WTC11 (cell line): ENCODE data around the gene POU6F1. TPM values are rescaled to one million over a fixed set of nuclear protein-coding genes. Genes with fewer than 3 reads are reported as not detected.

ENCODE experiments used
- ATAC-seq: fragments of 200-7000 bp; cut with Tn5 transposase; 2 replicates; pipeline ENCODE4 v1.10.0; 2021; ENCODE audit warnings: mild to moderate bottlenecking, moderate library complexity
- CTCF ChIA-PET: fragments of 300-600 bp; sonication (Branson Sonifier 250); formaldehyde crosslinking; loops from one replicate; lab custom pipeline; 2021; ENCODE audit warnings: antibody characterized with exemption; lab: Charles Lee
- POLR2A ChIA-PET: fragments of 350-600 bp; sonication (Branson Sonifier 250); formaldehyde crosslinking; loops from one replicate; lab custom pipeline; 2021; ENCODE audit warnings: antibody characterized with exemption; lab: Charles Lee
- DNase-seq: peaks from one replicate; pipeline ENCODE4 v3.0.0; 2021; ENCODE audit warnings: low spot score
- H3K27ac Mint-ChIP-seq: 2 replicates; pipeline ENCODE4 v1.8.0; 2021; ENCODE audit warnings: mixed read lengths
- H3K27me3 Mint-ChIP-seq: 2 replicates; pipeline ENCODE4 v1.8.0; 2021; ENCODE audit warnings: low read depth, mild to moderate bottlenecking, moderate library complexity, mixed read lengths
- H3K36me3 Mint-ChIP-seq: 2 replicates; pipeline ENCODE4 v1.8.0; 2021; ENCODE audit warnings: mixed read lengths
- H3K4me1 Mint-ChIP-seq: 2 replicates; pipeline ENCODE4 v1.8.0; 2022; ENCODE audit warnings: mixed read lengths
- H3K4me3 Mint-ChIP-seq: 2 replicates; pipeline ENCODE4 v1.8.0; 2021; ENCODE audit warnings: mild to moderate bottlenecking, moderate library complexity, mixed read lengths
- H3K9me3 Mint-ChIP-seq: 2 replicates; pipeline ENCODE4 v1.8.0; 2021; ENCODE audit warnings: mixed read lengths
- ATF1 ChIP-seq: sonication (generic); formaldehyde crosslinking; IDR thresholded peaks from 2 replicates; pipeline ENCODE4 v1.8.1; 2023; ENCODE audit warnings: mild to moderate bottlenecking, moderate library complexity, missing genetic modification reagents
- CBFB ChIP-seq: sonication (generic); formaldehyde crosslinking; IDR thresholded peaks from 2 replicates; pipeline ENCODE4 v1.8.1; 2022; ENCODE audit warnings: mild to moderate bottlenecking, low read depth, missing genetic modification reagents
- ELF4 ChIP-seq: sonication (generic); formaldehyde crosslinking; IDR thresholded peaks from 2 replicates; pipeline ENCODE4 v1.8.1; 2022; ENCODE audit warnings: low read depth, mild to moderate bottlenecking, moderate library complexity, missing genetic modification reagents
- GRHL2 ChIP-seq: fragments of 250-450 bp; sonication (Bioruptor Pico); IDR thresholded peaks from 2 replicates; pipeline ENCODE4 v1.8.0; 2022; ENCODE audit warnings: mild to moderate bottlenecking, moderate library complexity; ENCODE audit not compliant: insufficient replicate concordance, severe bottlenecking
- HMGXB4 ChIP-seq: sonication (generic); formaldehyde crosslinking; IDR thresholded peaks from 2 replicates; pipeline ENCODE4 v1.8.1; 2023; ENCODE audit warnings: mild to moderate bottlenecking, moderate library complexity, missing genetic modification reagents
- JAZF1 ChIP-seq: fragments of 250-450 bp; sonication (Bioruptor Pico); IDR thresholded peaks from 2 replicates; pipeline ENCODE4 v1.9.0; 2021; ENCODE audit warnings: moderate library complexity, mild to moderate bottlenecking, inconsistent platforms
- NFYB ChIP-seq: sonication (generic); formaldehyde crosslinking; conservative IDR thresholded peaks from 2 replicates; pipeline ENCODE4 v1.8.0; 2022; ENCODE audit warnings: low read depth, missing genetic modification reagents
- NR3C1 ChIP-seq: sonication (generic); formaldehyde crosslinking; conservative IDR thresholded peaks from 2 replicates; pipeline ENCODE4 v1.8.1; 2023; ENCODE audit warnings: low read depth, mild to moderate bottlenecking, missing genetic modification reagents
- OVOL2 ChIP-seq: fragments of 250-450 bp; sonication (Bioruptor Pico); IDR thresholded peaks from 2 replicates; pipeline ENCODE4 v1.9.0; 2021; ENCODE audit warnings: mild to moderate bottlenecking, borderline replicate concordance
- PRDM15 ChIP-seq: sonication (generic); formaldehyde crosslinking; IDR thresholded peaks from 2 replicates; pipeline ENCODE4 v1.8.0; 2022; ENCODE audit warnings: missing genetic modification reagents
- SMAD4 ChIP-seq: sonication (generic); formaldehyde crosslinking; IDR thresholded peaks from 2 replicates; pipeline ENCODE4 v1.8.0; 2022; ENCODE audit warnings: mild to moderate bottlenecking, missing genetic modification reagents
- SP1 ChIP-seq: sonication (generic); formaldehyde crosslinking; conservative IDR thresholded peaks from 2 replicates; pipeline ENCODE4 v1.8.1; 2022; ENCODE audit warnings: missing genetic modification reagents
- USF1 ChIP-seq: sonication (generic); formaldehyde crosslinking; IDR thresholded peaks from 2 replicates; pipeline ENCODE4 v1.8.0; 2022; ENCODE audit warnings: mild to moderate bottlenecking, missing genetic modification reagents
- USF2 ChIP-seq: sonication (generic); formaldehyde crosslinking; IDR thresholded peaks from 2 replicates; pipeline ENCODE4 v1.8.1; 2023; ENCODE audit warnings: mild to moderate bottlenecking, missing genetic modification reagents, moderate library complexity
- ZBTB43 ChIP-seq: sonication (generic); formaldehyde crosslinking; IDR thresholded peaks from 2 replicates; pipeline ENCODE4 v1.8.1; 2023; ENCODE audit warnings: mild to moderate bottlenecking, missing genetic modification reagents
- ZMAT4 ChIP-seq: fragments of 250-450 bp; sonication (Bioruptor Pico); IDR thresholded peaks from 2 replicates; pipeline ENCODE4 v1.9.0; 2021; ENCODE audit warnings: mild to moderate bottlenecking
- ZNF219 ChIP-seq: sonication (generic); formaldehyde crosslinking; IDR thresholded peaks from 2 replicates; pipeline ENCODE4 v1.8.0; 2023; ENCODE audit warnings: missing genetic modification reagents, mild to moderate bottlenecking, borderline replicate concordance
- ZNF396 ChIP-seq: fragments of 250-450 bp; sonication (Bioruptor Pico); IDR thresholded peaks from 2 replicates; pipeline ENCODE4 v1.8.0; 2021; ENCODE audit warnings: mild to moderate bottlenecking, moderate library complexity, borderline replicate concordance
- ZNF423 ChIP-seq: fragments of 250-450 bp; sonication (Bioruptor Pico); IDR thresholded peaks from 2 replicates; pipeline ENCODE4 v2.1.2; 2022; ENCODE audit warnings: mild to moderate bottlenecking, moderate library complexity
- ZNF671 ChIP-seq: fragments of 250-450 bp; sonication (Bioruptor Pico); IDR thresholded peaks from 2 replicates; pipeline ENCODE4 v1.8.0; 2021; ENCODE audit warnings: mild to moderate bottlenecking
- total RNA-seq: library from RNA; stranded (reverse); gene quantifications from 3 replicates; pipeline ENCODE4 v1.2.3, GENCODE V29; 2021

Gene POU6F1
- total RNA-seq, 1 experiment from 2014 or later = 10.2 TPM

- ChIA-PET POLR2A (interaction anchor here (0.5 to 2.5 kb wide), 8 partner anchors 21 to 294 kb away, joined by 3 to 24 read pairs (median 5); partner anchors contain the start of genes CSRNP2 and DAZAP2), CTCF (interaction anchor here (0.6 to 3.0 kb wide), 25 partner anchors 9 to 1848 kb away, joined by 3 to 23 read pairs (median 4); partner anchors contain the start of genes CSRNP2, DAZAP2 and GALNT6)
- 0 out of 2 replicates have a peak, but pooled peaks have one; percentile 50 for TF ChIP-seq SP1 (CRISPR knock-in tag)
- no peak for TF ChIP-seq ZNF396
- TF ChIP-seq USF2 (CRISPR knock-in tag) = no peak
- TF ChIP-seq ZMAT4 = peak; percentile 45; the same call in 1 of the 2 replicates
- TF ChIP-seq NFYB (CRISPR knock-in tag) = no peak
- peak; percentile 65; the same call in 1 of the 2 replicates for TF ChIP-seq HMGXB4 (CRISPR knock-in tag)
- peak; percentile 54 for TF ChIP-seq ZNF423
- no peak for TF ChIP-seq GRHL2 (CRISPR knock-in tag)
- Mint-ChIP-seq H3K4me3 (peak overlapping the region; percentile 70), H3K27ac (no peak overlapping the region), H3K36me3 (peaks cover 3% of the 10 kb centered on the region; the same call in 1 of the 2 replicates), H3K27me3 (no peaks in the 10 kb centered on the region), H3K9me3 (no peaks in the 10 kb centered on the region), H3K4me1 (peaks cover 18% of the 10 kb centered on the region)
- ATAC-seq (peak; percentile 60), DNase-seq (peak; percentile 70)
Observed at GRCh38 chr12:51217133-51217967, 512 bp downstream of the POU6F1 start.

- DNase-seq = no peak
Observed at GRCh38 chr12:51216642-51217041, 1.2 kb downstream of the POU6F1 start.

More at GRCh38 chr12:51216642-51217041, 1.2 kb downstream of the POU6F1 start:
- Mint-ChIP-seq H3K4me1 (peaks cover 18% of the 10 kb centered on the region), H3K27ac (peak overlapping the region; percentile 85), H3K9me3 (no peaks in the 10 kb centered on the region), H3K36me3 (peaks cover 3% of the 10 kb centered on the region; the same call in 1 of the 2 replicates), H3K4me3 (peak overlapping the region; percentile 69), H3K27me3 (no peaks in the 10 kb centered on the region)
- no peak for ATAC-seq
- TF ChIP-seq ZBTB43 (CRISPR knock-in tag) = no peak
- TF ChIP-seq ATF1 (CRISPR knock-in tag) = no peak
- no peak for TF ChIP-seq SP1 (CRISPR knock-in tag)
- TF ChIP-seq NR3C1 (CRISPR knock-in tag) = no peak
- no peak for TF ChIP-seq USF1 (CRISPR knock-in tag)
- no peak for TF ChIP-seq PRDM15 (CRISPR knock-in tag)
- TF ChIP-seq ELF4 (CRISPR knock-in tag) = no peak
- no peak for TF ChIP-seq SMAD4
- TF ChIP-seq ZNF219 = no peak
- TF ChIP-seq ZNF671 (CRISPR knock-in tag) = no peak
- TF ChIP-seq JAZF1 (CRISPR knock-in tag) = no peak
- no peak for TF ChIP-seq OVOL2 (CRISPR knock-in tag)
- TF ChIP-seq CBFB (CRISPR knock-in tag) = no peak
- POLR2A ChIA-PET = interaction anchor here (1.0 to 2.5 kb wide), 2 partner anchors 22 to 294 kb away, joined by 3 to 19 read pairs; partner anchors contain the start of gene DAZAP2
- CTCF ChIA-PET = interaction anchor here (0.6 to 3.0 kb wide), 6 partner anchors 22 to 156 kb away, joined by 3 to 23 read pairs (median 4); partner anchors contain the start of gene DAZAP2
